Subcutaneous abdominal adipose tissue (tissue), 5 donors: Measurements from ENCODE around the gene ZNRF1.

Experiments used
- H3K27ac ChIP-seq: one replicate; pipeline ENCODE4 v1.7.0; 2013; ENCODE audit warnings: low read depth, mild to moderate bottlenecking, inconsistent platforms, low read length, moderate library complexity
- H3K27me3 ChIP-seq, 5 donors: one replicate each; pipeline ENCODE4 v1.7.0; 2013; ENCODE audit warnings: low read length in 5 of 5, inconsistent platforms in 1 of 5; ENCODE audit not compliant: control insufficient read depth in 5 of 5, insufficient read depth in 4 of 5
- H3K36me3 ChIP-seq, 5 donors: one replicate each; pipeline ENCODE4 v1.7.0; 2013; ENCODE audit warnings: low read length in 5 of 5; ENCODE audit not compliant: control insufficient read depth in 5 of 5, insufficient read depth in 5 of 5
- H3K4me1 ChIP-seq, 5 donors: one replicate each; pipeline ENCODE4 v1.7.0; 2013; ENCODE audit warnings: low read length in 5 of 5, mild to moderate bottlenecking in 3 of 5, moderate library complexity in 1 of 5; ENCODE audit not compliant: control insufficient read depth in 5 of 5, insufficient read depth in 5 of 5
- H3K4me3 ChIP-seq, 5 donors: one replicate each; pipeline ENCODE4 v1.7.0; 2013; ENCODE audit warnings: low read length in 5 of 5, low read depth in 1 of 5
- H3K9ac ChIP-seq, 5 donors: one replicate each; pipeline ENCODE4 v1.7.0; 2013; ENCODE audit warnings: low read length in 5 of 5, mild to moderate bottlenecking in 4 of 5, moderate library complexity in 3 of 5
- H3K9me3 ChIP-seq, 5 donors: one replicate each; pipeline ENCODE4 v1.7.0; 2013; ENCODE audit warnings: low read length in 5 of 5; ENCODE audit not compliant: control insufficient read depth in 5 of 5
- donor health status: healthy.
- donor health status: healthy.
- donor health status: healthy.
- donor health status: healthy.
- donor health status: healthy.

ZNRF1 gene

DNA sequence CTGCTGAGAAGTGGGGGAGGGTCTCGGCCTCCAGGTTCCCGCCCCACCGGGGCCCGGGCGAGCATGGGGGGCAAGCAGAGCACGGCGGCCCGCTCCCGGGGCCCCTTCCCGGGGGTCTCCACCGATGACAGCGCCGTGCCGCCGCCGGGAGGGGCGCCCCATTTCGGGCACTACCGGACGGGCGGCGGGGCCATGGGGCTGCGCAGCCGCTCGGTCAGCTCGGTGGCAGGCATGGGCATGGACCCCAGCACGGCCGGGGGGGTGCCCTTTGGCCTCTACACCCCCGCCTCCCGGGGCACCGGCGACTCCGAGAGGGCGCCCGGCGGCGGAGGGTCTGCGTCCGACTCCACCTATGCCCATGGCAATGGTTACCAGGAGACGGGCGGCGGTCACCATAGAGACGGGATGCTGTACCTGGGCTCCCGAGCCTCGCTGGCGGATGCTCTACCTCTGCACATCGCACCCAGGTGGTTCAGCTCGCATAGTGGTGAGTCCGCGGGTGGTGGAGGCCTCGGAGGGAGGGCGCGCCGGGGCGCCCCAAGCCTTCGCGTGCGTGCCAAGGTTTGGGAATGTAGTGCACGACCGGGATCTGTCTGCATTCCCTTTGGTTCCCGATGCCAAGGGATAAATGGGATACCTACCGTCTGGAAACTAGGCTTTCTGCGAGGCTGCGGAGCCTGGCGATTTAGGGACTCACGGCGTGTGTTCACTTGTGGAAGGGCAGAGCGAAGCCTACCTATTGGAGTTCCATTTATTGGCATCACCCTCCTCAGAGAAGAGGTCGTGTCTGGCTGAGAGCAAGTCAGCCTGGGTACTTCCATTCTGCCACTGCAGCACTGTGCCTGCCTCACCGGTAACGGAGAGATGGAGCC is 1.0 kb downstream of the ZNRF1 start:
- Histone ChIP-seq H3K4me1 (peaks cover 3 to 38% (median 33%) of the 10 kb centered on the region in 5 donors), H3K27me3 (no peaks in the 10 kb centered on the region), H3K9me3 (no peaks in the 10 kb centered on the region), H3K4me3 (peak overlapping the region; percentile 80 to 88 (median 85)), H3K27ac (peak overlapping the region; percentile 46), H3K9ac (peak overlapping the region; percentile 38 to 81 (median 76)), H3K36me3 (peaks cover 0 to 5% (median 0%) of the 10 kb centered on the region in 5 donors)

GRCh38 chr16:75000481-75001081 is 1.8 kb downstream of the ZNRF1 start:
- peak overlapping the region; percentile 80 to 88 (median 85) for H3K4me3 ChIP-seq
- peaks cover 3 to 38% (median 33%) of the 10 kb centered on the region in 5 donors for H3K4me1 ChIP-seq
- peak overlapping the region; percentile 46 for H3K27ac ChIP-seq
- H3K9ac ChIP-seq: peak overlapping the region; percentile 38 to 81 (median 57)
- H3K27me3 ChIP-seq: no peaks in the 10 kb centered on the region
- H3K36me3 ChIP-seq: peaks cover 0 to 5% (median 0%) of the 10 kb centered on the region in 5 donors
- no peaks in the 10 kb centered on the region for H3K9me3 ChIP-seq

DNA sequence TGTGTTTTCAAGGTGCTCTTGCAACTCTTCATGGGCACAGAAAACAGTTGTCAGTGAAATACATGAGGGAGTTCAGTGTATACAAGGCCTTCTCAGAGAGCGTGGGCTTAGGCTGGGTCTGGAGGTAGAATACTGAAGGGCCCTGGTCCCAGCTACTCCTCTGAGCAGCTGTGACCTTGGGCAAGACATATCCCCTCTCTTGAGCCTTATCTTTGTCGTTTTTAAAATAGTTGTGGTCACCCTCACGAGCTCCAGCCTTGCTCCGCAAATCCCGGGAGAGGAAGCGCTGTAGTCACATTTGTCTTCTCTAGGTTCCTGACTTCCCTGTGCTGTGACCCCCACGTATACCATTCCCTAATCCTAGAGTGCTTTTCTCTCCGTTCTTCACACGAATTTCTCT is 3.6 kb downstream of the ZNRF1 start:
- no peaks in the 10 kb centered on the region for H3K9me3 ChIP-seq
- no peak overlapping the region for H3K9ac ChIP-seq
- peaks cover 0 to 5% (median 0%) of the 10 kb centered on the region in 5 donors for H3K36me3 ChIP-seq
- no peak overlapping the region for H3K4me3 ChIP-seq
- H3K4me1 ChIP-seq: peaks cover 3 to 38% (median 33%) of the 10 kb centered on the region in 5 donors
- no peaks in the 10 kb centered on the region for H3K27me3 ChIP-seq
- no peak overlapping the region for H3K27ac ChIP-seq

DNA sequence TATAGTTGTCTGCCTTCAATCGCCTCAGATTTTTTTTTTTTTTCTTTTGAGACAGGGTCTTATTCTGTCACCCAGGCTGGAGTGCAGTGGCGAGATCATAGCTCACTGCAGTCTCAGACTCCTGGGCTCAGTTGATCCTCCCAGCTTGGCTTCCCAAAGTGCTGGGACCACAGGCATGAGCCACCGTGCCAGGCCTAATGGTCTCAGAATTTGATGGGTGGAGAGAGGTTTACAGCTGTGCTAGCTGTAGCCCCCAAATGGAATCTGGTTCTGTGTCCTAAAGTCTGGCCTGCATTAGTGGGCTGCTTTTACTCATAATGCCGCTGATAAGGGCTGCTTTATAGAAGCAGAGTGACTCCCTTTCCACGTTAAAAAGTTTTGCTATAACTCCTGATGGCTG is 5.1 kb downstream of the ZNRF1 start:
- Histone ChIP-seq H3K36me3 (peaks cover 0 to 5% (median 0%) of the 10 kb centered on the region in 5 donors), H3K4me1 (peaks cover 3 to 33% (median 27%) of the 10 kb centered on the region in 5 donors), H3K9ac (no peak overlapping the region), H3K9me3 (no peaks in the 10 kb centered on the region), H3K27ac (no peak overlapping the region), H3K4me3 (no peak overlapping the region), H3K27me3 (no peaks in the 10 kb centered on the region)

GRCh38 chr16:75004460-75004859 is 5.6 kb downstream of the ZNRF1 start:
- H3K9ac ChIP-seq: no peak overlapping the region
- H3K4me3 ChIP-seq: no peak overlapping the region
- H3K9me3 ChIP-seq: no peaks in the 10 kb centered on the region
- no peaks in the 10 kb centered on the region for H3K27me3 ChIP-seq
- no peak overlapping the region for H3K27ac ChIP-seq
- peaks cover 3 to 32% (median 27%) of the 10 kb centered on the region in 5 donors for H3K4me1 ChIP-seq
- H3K36me3 ChIP-seq: peaks cover 0 to 5% (median 0%) of the 10 kb centered on the region in 5 donors

GRCh38 chr16:75005697-75006096 is 6.9 kb downstream of the ZNRF1 start:
- Histone ChIP-seq H3K4me3 (no peak overlapping the region), H3K27ac (no peak overlapping the region), H3K9ac (no peak overlapping the region), H3K4me1 (peaks cover 0 to 25% (median 23%) of the 10 kb centered on the region in 5 donors), H3K27me3 (no peaks in the 10 kb centered on the region), H3K9me3 (no peaks in the 10 kb centered on the region), H3K36me3 (peaks cover 0 to 5% (median 0%) of the 10 kb centered on the region in 5 donors)

DNA sequence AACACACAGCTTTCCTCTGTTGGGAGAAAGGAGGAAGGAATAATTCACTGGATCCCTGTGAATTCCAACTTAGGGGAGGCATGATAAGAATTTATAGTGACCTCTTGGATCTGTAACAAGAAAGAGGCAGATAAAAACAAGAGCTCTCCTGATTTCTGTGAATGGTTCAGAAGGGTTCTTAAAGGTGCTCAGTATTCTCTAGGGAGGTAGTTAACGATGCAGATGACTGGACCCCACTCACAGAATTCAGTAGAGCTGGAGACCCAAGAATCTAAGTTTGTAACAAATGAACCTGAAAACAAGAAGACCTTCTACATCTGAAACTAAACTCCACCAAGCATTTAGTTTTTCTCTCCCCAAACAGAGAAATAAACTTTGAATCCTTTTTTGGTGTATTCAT is 8.6 kb downstream of the ZNRF1 start:
- H3K9ac ChIP-seq: no peak overlapping the region
- peaks cover 0 to 5% (median 0%) of the 10 kb centered on the region in 5 donors for H3K36me3 ChIP-seq
- H3K27ac ChIP-seq: no peak overlapping the region
- H3K9me3 ChIP-seq: no peaks in the 10 kb centered on the region
- H3K4me1 ChIP-seq: peaks cover 8 to 25% (median 24%) of the 10 kb centered on the region in 5 donors
- no peaks in the 10 kb centered on the region for H3K27me3 ChIP-seq
- H3K4me3 ChIP-seq: no peak overlapping the region

DNA sequence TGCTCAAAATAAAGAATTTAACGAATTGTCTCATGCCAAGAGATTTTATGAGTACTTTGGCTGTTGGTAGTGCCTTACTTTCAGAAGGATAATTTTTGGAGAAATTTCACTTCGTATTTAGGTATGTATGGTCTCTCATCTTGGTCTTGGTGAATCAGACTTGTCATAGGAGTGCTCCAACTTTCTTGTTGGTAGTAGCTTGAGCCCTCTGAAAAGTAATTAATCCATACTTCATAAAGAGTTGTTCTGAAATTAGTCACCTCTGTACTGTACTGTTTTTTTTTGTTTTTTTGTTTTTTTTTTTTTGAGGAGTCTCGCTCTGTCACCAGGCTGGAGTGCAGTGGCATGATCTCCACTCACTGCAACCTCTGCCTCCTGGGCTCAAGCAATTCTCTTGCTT is 11.6 kb downstream of the ZNRF1 start:
- Histone ChIP-seq H3K27ac (peak overlapping the region; percentile 91), H3K36me3 (no peaks in the 10 kb centered on the region), H3K4me1 (peaks cover 9 to 30% (median 30%) of the 10 kb centered on the region in 5 donors), H3K9ac (no peak overlapping the region), H3K27me3 (no peaks in the 10 kb centered on the region), H3K9me3 (no peaks in the 10 kb centered on the region), H3K4me3 (no peak overlapping the region)

DNA sequence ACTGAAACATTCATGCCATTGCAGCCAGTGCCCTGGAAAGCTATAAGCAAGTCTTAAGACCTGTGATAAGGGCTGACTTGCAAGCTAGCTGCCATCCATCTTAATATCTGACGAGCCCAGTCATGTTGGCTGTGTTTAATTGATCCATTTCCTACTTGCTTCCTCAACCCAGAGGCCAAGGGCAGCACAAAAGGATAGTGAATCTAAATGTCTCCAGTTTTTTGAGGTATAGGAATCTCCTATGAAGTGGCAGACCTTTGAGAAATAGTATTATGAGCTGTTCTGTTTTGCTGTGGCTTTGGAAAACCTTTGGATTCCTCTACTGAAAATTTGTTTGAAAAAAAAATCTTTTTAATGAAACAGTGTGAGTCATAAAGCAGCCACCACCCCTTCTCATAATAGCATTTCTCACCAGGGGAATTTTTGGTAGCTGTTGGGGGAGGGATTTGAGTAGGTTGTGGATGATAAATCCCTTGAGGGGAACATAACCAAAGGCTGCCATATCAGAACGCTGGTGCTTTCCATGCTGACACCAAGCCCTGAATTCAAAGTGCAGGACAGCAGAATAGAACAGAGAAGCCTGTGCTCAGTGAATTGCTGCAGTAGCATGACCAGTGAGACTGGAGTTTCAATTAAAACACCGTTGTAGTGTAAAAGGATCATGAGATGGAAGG is 12.9 kb downstream of the ZNRF1 start:
- Histone ChIP-seq H3K9ac (peak overlapping the region in 4 of 5 donors; percentile 39 to 81 (median 70)), H3K9me3 (no peaks in the 10 kb centered on the region), H3K27ac (peak overlapping the region; percentile 91), H3K27me3 (no peaks in the 10 kb centered on the region), H3K36me3 (no peaks in the 10 kb centered on the region), H3K4me3 (peak overlapping the region in 4 of 5 donors; percentile 12 to 33 (median 22)), H3K4me1 (peaks cover 9 to 30% (median 30%) of the 10 kb centered on the region in 5 donors)
